Measurements from ENCODE around the gene CAT. TPM values are rescaled to one million over a fixed set of nuclear protein-coding genes. Genes with fewer than 3 reads are reported as not detected.
"Not testable (repeated sequence)": the region's sequence is repeated elsewhere in the genome, so short reads cannot be mapped to it uniquely, and the experiment has no call there.

Gene CAT
- polyA plus RNA-seq, 2 donors, result 18.7 to 23.5 TPM

GRCh38 chr11:34423300-34423699 is 15.4 kb upstream of the CAT start:
- Histone ChIP-seq H3K36me3 (ENCODE audit: control insufficient read depth in 2 of 2, insufficient read depth in 2 of 2, low read length in 1 of 2) (no peaks in the 10 kb centered on the region), H3K27ac (ENCODE audit: low read depth in 2 of 2, low read length in 1 of 2) (no peak overlapping the region), H3K4me1 (ENCODE audit: control insufficient read depth in 2 of 2, insufficient read depth in 2 of 2, low read length in 1 of 2) (peaks cover 0 to 3% of the 10 kb centered on the region in 2 donors), H3K27me3 (ENCODE audit: control insufficient read depth in 1 of 2, insufficient read depth in 2 of 2, low read length in 2 of 2) (no peaks in the 10 kb centered on the region), H3K4me3 (ENCODE audit: low read depth in 1 of 2, low read length in 2 of 2) (no peak overlapping the region), H3K9me3 (ENCODE audit: control insufficient read depth in 2 of 2, insufficient read depth in 1 of 2, low read depth in 1 of 2, low read length in 1 of 2) (no peaks in the 10 kb centered on the region)
- WGBS, 2 donors, result 88 to 89% methylated on average over 7 of the region's 7 CpGs

DNA sequence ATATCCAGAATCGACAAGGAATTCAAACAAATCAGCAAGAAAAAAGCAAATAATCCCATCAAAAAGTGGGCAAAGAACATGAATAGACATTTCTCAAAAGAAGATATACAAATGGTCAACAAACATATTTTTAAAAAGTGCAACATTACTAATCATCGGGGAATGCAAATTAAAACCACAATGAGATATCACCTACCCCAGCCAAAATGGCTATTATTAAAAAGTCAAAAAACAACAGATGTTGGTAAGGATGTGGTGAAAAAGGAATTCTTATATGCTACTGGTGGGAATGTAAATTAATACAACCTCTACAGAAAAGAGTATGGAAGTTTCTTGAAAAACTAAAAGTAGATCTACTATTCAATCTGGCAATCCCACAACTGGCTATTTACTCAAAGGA is 13.9 kb upstream of the CAT start:
- 82 to 87% methylated on average over 2 of the region's 2 CpGs for WGBS, 2 donors
- H3K9me3 ChIP-seq (ENCODE audit: control insufficient read depth in 2 of 2, insufficient read depth in 1 of 2, low read depth in 1 of 2, low read length in 1 of 2); H3K4me3 ChIP-seq (ENCODE audit: low read depth in 1 of 2, low read length in 2 of 2); H3K27me3 ChIP-seq (ENCODE audit: control insufficient read depth in 1 of 2, insufficient read depth in 2 of 2, low read length in 2 of 2); H3K4me1 ChIP-seq (ENCODE audit: control insufficient read depth in 2 of 2, insufficient read depth in 2 of 2, low read length in 1 of 2); H3K27ac ChIP-seq (ENCODE audit: low read depth in 2 of 2, low read length in 1 of 2); H3K36me3 ChIP-seq (ENCODE audit: control insufficient read depth in 2 of 2, insufficient read depth in 2 of 2, low read length in 1 of 2): not testable (repeated sequence)

- H3K4me1 ChIP-seq (ENCODE audit: control insufficient read depth in 2 of 2, insufficient read depth in 2 of 2, low read length in 1 of 2), result peaks cover 0 to 3% of the 10 kb centered on the region in 2 donors
- H3K9me3 ChIP-seq (ENCODE audit: control insufficient read depth in 2 of 2, insufficient read depth in 1 of 2, low read depth in 1 of 2, low read length in 1 of 2), result no peaks in the 10 kb centered on the region
- H3K36me3 ChIP-seq (ENCODE audit: control insufficient read depth in 2 of 2, insufficient read depth in 2 of 2, low read length in 1 of 2), result no peaks in the 10 kb centered on the region
- H3K27me3 ChIP-seq (ENCODE audit: control insufficient read depth in 1 of 2, insufficient read depth in 2 of 2, low read length in 2 of 2), result no peaks in the 10 kb centered on the region
- no peak overlapping the region for H3K27ac ChIP-seq (ENCODE audit: low read depth in 2 of 2, low read length in 1 of 2)
- 92 to 94% methylated on average over 1 of the region's 1 CpG for WGBS, 2 donors
- H3K4me3 ChIP-seq (ENCODE audit: low read depth in 1 of 2, low read length in 2 of 2), result no peak overlapping the region
These were observed 13.4 kb upstream of the CAT start for GRCh38 chr11:34425360-34425759.

- no peaks in the 10 kb centered on the region for H3K36me3 ChIP-seq (ENCODE audit: control insufficient read depth in 2 of 2, insufficient read depth in 2 of 2, low read length in 1 of 2)
- H3K9me3 ChIP-seq (ENCODE audit: control insufficient read depth in 2 of 2, insufficient read depth in 1 of 2, low read depth in 1 of 2, low read length in 1 of 2), result no peaks in the 10 kb centered on the region
- peaks cover 0 to 3% of the 10 kb centered on the region in 2 donors for H3K4me1 ChIP-seq (ENCODE audit: control insufficient read depth in 2 of 2, insufficient read depth in 2 of 2, low read length in 1 of 2)
- no peaks in the 10 kb centered on the region for H3K27me3 ChIP-seq (ENCODE audit: control insufficient read depth in 1 of 2, insufficient read depth in 2 of 2, low read length in 2 of 2)
- no peak overlapping the region for H3K4me3 ChIP-seq (ENCODE audit: low read depth in 1 of 2, low read length in 2 of 2)
- 86 to 97% methylated on average over 1 of the region's 1 CpG for WGBS, 2 donors
- no peak overlapping the region for H3K27ac ChIP-seq (ENCODE audit: low read depth in 2 of 2, low read length in 1 of 2)
These were observed 12.9 kb upstream of the CAT start for GRCh38 chr11:34425867-34426266.

- WGBS, 2 donors, result 65 to 70% methylated on average over 3 of the region's 3 CpGs
- Histone ChIP-seq H3K36me3 (ENCODE audit: control insufficient read depth in 2 of 2, insufficient read depth in 2 of 2, low read length in 1 of 2) (no peaks in the 10 kb centered on the region), H3K9me3 (ENCODE audit: control insufficient read depth in 2 of 2, insufficient read depth in 1 of 2, low read depth in 1 of 2, low read length in 1 of 2) (no peaks in the 10 kb centered on the region), H3K4me1 (ENCODE audit: control insufficient read depth in 2 of 2, insufficient read depth in 2 of 2, low read length in 1 of 2) (peaks cover 0 to 3% of the 10 kb centered on the region in 2 donors), H3K27ac (ENCODE audit: low read depth in 2 of 2, low read length in 1 of 2) (no peak overlapping the region), H3K4me3 (ENCODE audit: low read depth in 1 of 2, low read length in 2 of 2) (no peak overlapping the region), H3K27me3 (ENCODE audit: control insufficient read depth in 1 of 2, insufficient read depth in 2 of 2, low read length in 2 of 2) (no peaks in the 10 kb centered on the region)
These were observed 12.0 kb upstream of the CAT start for GRCh38 chr11:34426766-34427185.

- H3K9me3 ChIP-seq (ENCODE audit: control insufficient read depth in 2 of 2, insufficient read depth in 1 of 2, low read depth in 1 of 2, low read length in 1 of 2), result no peaks in the 10 kb centered on the region
- H3K4me1 ChIP-seq (ENCODE audit: control insufficient read depth in 2 of 2, insufficient read depth in 2 of 2, low read length in 1 of 2), result peaks cover 0 to 3% of the 10 kb centered on the region in 2 donors
- H3K27me3 ChIP-seq (ENCODE audit: control insufficient read depth in 1 of 2, insufficient read depth in 2 of 2, low read length in 2 of 2), result no peaks in the 10 kb centered on the region
- H3K4me3 ChIP-seq (ENCODE audit: low read depth in 1 of 2, low read length in 2 of 2), result no peak overlapping the region
- no peak overlapping the region for H3K27ac ChIP-seq (ENCODE audit: low read depth in 2 of 2, low read length in 1 of 2)
- no peaks in the 10 kb centered on the region for H3K36me3 ChIP-seq (ENCODE audit: control insufficient read depth in 2 of 2, insufficient read depth in 2 of 2, low read length in 1 of 2)
- 43 to 52% methylated on average over 3 to 4 of the region's 4 CpGs for WGBS, 2 donors
These were observed 11.4 kb upstream of the CAT start for GRCh38 chr11:34427186-34427805.

- Histone ChIP-seq H3K27ac (ENCODE audit: low read depth in 2 of 2, low read length in 1 of 2) (no peak overlapping the region), H3K4me1 (ENCODE audit: control insufficient read depth in 2 of 2, insufficient read depth in 2 of 2, low read length in 1 of 2) (no peaks in the 10 kb centered on the region), H3K27me3 (ENCODE audit: control insufficient read depth in 1 of 2, insufficient read depth in 2 of 2, low read length in 2 of 2) (no peaks in the 10 kb centered on the region), H3K4me3 (ENCODE audit: low read depth in 1 of 2, low read length in 2 of 2) (no peak overlapping the region), H3K36me3 (ENCODE audit: control insufficient read depth in 2 of 2, insufficient read depth in 2 of 2, low read length in 1 of 2) (no peaks in the 10 kb centered on the region), H3K9me3 (ENCODE audit: control insufficient read depth in 2 of 2, insufficient read depth in 1 of 2, low read depth in 1 of 2, low read length in 1 of 2) (no peaks in the 10 kb centered on the region)
- 90 to 92% methylated on average over 4 of the region's 4 CpGs for WGBS, 2 donors
These were observed 6.8 kb upstream of the CAT start for GRCh38 chr11:34431979-34432378.

- 73 to 86% methylated on average over 5 of the region's 5 CpGs for WGBS, 2 donors
- H3K27me3 ChIP-seq (ENCODE audit: control insufficient read depth in 1 of 2, insufficient read depth in 2 of 2, low read length in 2 of 2), result no peaks in the 10 kb centered on the region
These were observed 5.9 kb upstream of the CAT start for GRCh38 chr11:34432822-34433221.

GRCh38 chr11:34433899-34434298 is 4.8 kb upstream of the CAT start:
- Histone ChIP-seq H3K36me3 (ENCODE audit: control insufficient read depth in 2 of 2, insufficient read depth in 2 of 2, low read length in 1 of 2) (no peaks in the 10 kb centered on the region), H3K4me3 (ENCODE audit: low read depth in 1 of 2, low read length in 2 of 2) (no peak overlapping the region), H3K27ac (ENCODE audit: low read depth in 2 of 2, low read length in 1 of 2) (peak overlapping the region in 1 of 2 donors; percentile 15), H3K4me1 (ENCODE audit: control insufficient read depth in 2 of 2, insufficient read depth in 2 of 2, low read length in 1 of 2) (no peaks in the 10 kb centered on the region), H3K9me3 (ENCODE audit: control insufficient read depth in 2 of 2, insufficient read depth in 1 of 2, low read depth in 1 of 2, low read length in 1 of 2) (no peaks in the 10 kb centered on the region), H3K27me3 (ENCODE audit: control insufficient read depth in 1 of 2, insufficient read depth in 2 of 2, low read length in 2 of 2) (no peaks in the 10 kb centered on the region)
- WGBS, 2 donors, result 61 to 71% methylated on average over 3 of the region's 3 CpGs

More at GRCh38 chr11:34432822-34433221, 5.9 kb upstream of the CAT start:
- Histone ChIP-seq H3K4me1 (ENCODE audit: control insufficient read depth in 2 of 2, insufficient read depth in 2 of 2, low read length in 1 of 2) (no peaks in the 10 kb centered on the region), H3K36me3 (ENCODE audit: control insufficient read depth in 2 of 2, insufficient read depth in 2 of 2, low read length in 1 of 2) (no peaks in the 10 kb centered on the region), H3K27ac (ENCODE audit: low read depth in 2 of 2, low read length in 1 of 2) (no peak overlapping the region), H3K4me3 (ENCODE audit: low read depth in 1 of 2, low read length in 2 of 2) (no peak overlapping the region), H3K9me3 (ENCODE audit: control insufficient read depth in 2 of 2, insufficient read depth in 1 of 2, low read depth in 1 of 2, low read length in 1 of 2) (no peaks in the 10 kb centered on the region)
